HK-2 (cell line): Measurements from ENCODE around the gene B3GNT8.
A peak's percentile ranks its signal among the peaks of the same experiment; 100 is the strongest.
"Not testable (repeated sequence)": the region's sequence is repeated elsewhere in the genome, so short reads cannot be mapped to it uniquely, and the experiment has no call there.

Source experiments
- DNase-seq: peaks from one replicate; pipeline ENCODE4 v3.0.0-alpha.2; 2018; ENCODE audit not compliant: unreplicated experiment

The B3GNT8 gene

GRCh38 chr19:41426952-41427646 lies at the start of gene B3GNT8:
TSS of gene B3GNT8 (minus strand) at chr19:41427374. CDS start at chr19:41426778, 596 bp downstream.
- DNase-seq, result no peak

DNA sequence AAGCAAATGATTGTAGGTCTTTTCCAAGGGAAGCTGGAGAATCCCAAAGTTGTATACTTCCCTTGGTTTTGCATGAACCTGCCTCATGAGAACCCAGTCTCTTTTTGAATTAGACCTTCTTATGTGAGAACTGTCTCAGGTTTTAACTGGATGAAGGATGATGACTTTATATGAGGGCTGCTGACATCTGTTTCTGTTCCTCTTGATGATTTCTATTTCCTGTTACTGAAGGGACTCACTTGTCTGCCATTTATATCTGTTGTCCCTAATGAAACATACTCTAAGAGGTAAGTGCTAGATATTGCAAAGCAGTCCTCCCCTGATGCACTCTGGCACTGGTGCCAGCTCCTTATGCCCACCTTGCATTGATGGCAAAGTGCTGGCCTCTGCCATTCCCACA lies 49.4 kb upstream of the B3GNT8 start:
- no peak for DNase-seq

- DNase-seq, result not testable (repeated sequence)
Observed at GRCh38 chr19:41463257-41464256, 36.4 kb upstream of the B3GNT8 start.

GRCh38 chr19:41462497-41462896 lies 35.3 kb upstream of the B3GNT8 start:
- DNase-seq, result no peak

DNA sequence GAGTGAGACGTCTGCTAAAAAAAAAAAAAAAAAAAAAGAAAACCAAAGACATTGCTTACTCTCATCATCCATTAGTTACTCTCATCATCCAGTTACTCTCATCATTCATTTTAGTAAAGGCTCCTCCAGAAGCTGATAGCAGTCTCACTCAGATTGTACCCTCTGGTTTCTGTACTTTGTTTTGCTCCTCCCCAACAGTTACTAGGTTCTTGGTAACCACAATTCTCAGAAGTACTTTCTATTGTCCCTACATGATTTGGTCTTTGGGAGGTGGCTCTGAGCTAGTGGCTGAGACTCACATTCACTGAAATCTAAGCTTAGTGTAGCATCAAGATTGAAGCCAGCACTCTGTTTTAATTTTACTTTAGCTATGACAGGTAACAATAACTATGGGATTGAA lies 30.1 kb upstream of the B3GNT8 start:
- DNase-seq, result no peak

GRCh38 chr19:41456342-41456918 lies 29.3 kb upstream of the B3GNT8 start:
- DNase-seq, result no peak

- DNase-seq, result no peak
Observed at GRCh38 chr19:41455936-41456335, 28.8 kb upstream of the B3GNT8 start.

- DNase-seq, result no peak
Observed at GRCh38 chr19:41452584-41453275, 25.6 kb upstream of the B3GNT8 start.

- no peak for DNase-seq
Observed at GRCh38 chr19:41449865-41450178, 22.6 kb upstream of the B3GNT8 start.

DNA sequence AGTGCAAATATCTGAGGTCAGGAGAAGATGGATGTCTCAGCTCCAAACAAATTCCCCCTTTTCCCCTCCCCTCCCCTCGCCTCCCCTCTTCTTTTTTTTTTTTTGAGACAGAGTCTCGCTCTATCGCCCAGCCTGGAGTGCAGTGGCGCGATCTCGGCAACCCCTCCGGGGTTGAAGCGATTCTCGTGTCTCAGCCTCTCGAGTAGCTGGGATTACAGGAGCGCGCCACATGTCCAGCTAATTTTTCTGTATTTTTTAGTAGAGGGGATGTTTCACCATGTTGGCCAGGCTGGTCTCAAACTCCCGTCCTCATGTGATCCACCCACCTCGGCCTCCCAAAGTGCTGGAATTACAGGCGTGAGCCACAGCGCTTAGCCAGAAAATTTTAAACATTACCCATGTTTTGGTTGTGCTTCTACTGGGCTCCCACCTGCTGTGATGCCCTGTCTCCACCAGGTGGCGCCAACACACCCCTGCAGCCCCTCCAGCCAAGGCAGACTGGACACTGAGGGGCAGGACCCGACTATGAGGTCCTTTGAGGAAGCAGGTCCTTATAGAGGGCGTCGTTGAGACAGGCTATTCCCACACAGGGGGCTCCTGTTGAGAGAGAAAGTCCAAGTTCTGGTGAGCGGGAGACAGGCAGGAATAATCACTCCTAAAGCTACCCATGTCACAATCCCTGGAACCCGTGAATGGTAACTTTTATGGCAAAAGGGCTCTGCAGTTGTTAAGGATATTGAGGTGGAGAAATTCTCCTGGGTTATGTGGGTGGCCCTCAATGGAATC lies 22.1 kb upstream of the B3GNT8 start:
- DNase-seq, result peak; percentile 78

GRCh38 chr19:41447732-41448332 lies 20.7 kb upstream of the B3GNT8 start:
- DNase-seq, result no peak

GRCh38 chr19:41445575-41445974 lies 18.4 kb upstream of the B3GNT8 start:
- DNase-seq, result no peak

DNA sequence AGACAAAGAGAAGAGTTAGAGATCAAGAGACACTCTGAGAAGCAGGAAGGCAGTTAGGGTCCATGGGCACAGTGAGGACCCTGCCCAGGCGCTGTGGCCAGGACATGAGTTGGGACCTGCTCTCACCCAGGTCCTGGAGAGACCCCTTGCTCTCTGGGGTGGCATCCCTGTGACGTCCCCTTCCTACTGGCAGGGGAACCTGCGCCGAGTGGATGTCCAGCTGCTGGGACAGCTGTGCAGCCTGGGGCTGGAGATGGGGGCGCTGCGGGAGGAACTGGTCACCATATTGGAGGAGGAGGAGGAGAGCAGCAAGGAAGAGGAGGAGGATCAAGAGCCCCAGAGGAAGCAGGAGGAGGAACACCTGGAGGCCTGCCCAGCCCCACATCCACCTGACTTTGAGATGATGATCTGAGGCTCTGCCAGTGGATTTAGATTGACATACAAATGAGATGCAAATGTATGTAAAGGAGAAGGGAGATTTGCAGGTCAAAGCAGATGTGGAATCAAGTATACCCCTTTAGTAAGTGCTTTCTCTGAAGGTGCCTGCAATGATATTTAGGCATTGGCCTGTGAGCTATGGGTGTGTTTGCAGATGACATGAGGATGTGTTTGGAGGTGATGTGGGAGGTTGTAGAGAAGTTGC lies 16.8 kb upstream of the B3GNT8 start:
- no peak for DNase-seq

DNA sequence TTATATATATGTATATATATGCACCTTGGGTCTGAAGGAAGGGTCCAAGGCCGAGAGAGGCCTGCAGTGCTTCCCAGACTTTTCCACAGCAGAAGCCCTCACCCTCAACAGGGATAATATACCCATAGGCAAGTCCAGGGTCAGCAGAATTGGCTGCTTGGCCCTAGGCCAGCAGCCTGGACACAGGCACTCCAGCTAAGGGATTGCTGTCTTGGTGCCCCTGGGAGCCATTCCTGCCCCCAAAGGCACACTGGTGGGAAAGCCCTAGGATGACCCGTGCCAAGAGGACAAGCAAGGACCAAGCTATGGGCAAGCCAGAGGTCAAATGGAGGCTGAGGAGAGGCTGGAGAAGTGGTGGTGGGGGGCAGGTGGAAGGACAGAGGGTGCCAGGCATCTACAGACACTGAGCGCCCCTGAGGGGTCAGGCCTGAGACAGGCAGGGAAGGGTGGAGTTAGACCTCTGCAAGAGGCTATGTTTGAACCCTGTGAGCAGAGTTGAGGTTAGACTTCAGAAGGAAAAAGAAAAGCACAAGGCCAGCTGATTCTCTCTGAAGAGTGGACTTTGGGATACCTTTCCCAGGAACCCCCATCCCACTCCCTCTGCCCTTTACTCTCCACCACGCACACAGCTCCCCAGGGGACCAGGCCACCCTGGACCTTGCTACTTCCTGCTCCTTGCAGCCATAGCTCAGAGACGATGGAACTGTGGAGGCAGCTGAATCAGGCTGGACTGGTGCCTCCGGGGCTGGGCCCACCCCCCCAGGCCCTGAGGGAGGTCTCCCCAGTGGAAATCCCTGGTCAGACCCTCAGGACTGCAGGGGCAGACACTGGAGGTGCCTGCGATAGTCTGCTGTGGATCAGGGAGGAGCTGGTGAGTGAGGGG lies 15.5 kb upstream of the B3GNT8 start, which contains the start of gene ERICH4:
TSS of gene ERICH4 (plus strand) at position 684 of the 883 bp plus-strand sequence. CDS start at position 698, 14 bp downstream.
- DNase-seq, result no peak

DNA sequence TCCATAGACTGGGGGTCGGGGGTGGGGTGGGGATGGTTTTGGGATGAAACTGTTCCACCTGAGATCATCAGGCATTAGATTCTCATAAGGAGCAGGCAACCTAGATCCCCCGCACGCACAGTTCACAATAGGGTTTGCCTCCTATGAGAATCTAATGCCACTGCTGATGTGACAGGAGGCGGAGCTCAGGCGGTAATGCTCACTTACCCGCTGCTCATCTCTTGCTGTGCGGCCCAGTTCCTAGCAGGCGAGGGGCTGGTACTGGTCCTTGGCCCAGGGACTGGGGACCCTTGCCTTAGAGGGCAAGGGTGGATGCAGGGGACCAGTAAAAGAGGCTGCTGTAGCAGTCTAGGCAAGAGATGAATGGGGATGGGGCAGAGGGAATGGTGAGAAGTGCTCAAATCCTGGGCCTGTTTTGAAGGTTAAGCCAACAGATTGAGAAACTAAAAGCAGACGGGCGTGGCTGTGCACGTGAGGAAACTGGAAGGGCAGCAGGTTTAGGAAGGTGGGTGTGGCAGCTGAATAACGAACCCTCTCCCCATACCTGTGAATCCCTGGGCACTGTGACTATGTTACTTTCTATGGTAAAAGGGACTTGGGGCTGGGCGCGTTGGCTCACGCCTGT lies 14.3 kb upstream of the B3GNT8 start:
- DNase-seq, result no peak

DNA sequence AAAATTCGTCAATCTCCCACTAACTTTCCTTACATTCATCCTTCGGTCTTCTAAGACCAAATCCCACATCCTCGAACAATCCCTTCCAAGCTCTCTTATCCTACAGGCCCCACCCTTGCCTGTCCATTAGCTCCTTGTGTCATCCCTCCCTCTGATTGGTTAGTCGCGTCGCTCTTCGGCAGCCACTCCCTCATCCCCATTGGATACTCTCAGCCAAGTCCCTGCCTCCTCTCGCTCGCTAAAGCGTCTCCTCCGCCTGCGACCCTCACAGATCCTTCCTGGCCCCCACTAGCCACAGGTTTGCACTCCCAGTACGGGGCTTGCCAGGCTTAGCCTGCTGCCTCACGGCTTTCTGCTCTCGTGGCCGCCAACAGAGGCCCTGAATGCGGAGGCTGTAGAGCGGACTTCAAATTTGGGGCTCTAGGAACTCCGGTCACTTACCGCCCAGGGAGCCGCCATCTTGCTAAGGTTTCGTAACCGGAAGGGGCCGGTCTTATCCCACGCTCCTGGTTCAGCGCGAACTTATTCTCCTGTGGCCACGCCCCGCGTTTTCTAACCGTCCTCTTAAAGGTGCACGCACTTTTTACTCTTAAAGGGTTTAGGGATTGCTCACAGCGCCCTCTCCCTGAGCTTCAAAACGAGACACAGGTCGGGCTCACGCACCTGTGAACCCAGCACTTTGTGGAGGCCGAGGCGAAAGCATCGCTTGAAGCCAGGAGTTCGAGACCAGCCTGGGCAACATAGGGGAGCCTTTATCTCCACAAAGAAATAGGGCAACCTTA lies 12.5 kb upstream of the B3GNT8 start, which contains the start of gene DMAC2:
TSS of gene DMAC2 (minus strand) at position 472 of the 782 bp plus-strand sequence. CDS start at position 459, 13 bp downstream.
- peak; percentile 95 for DNase-seq

- no peak for DNase-seq
Observed at GRCh38 chr19:41437944-41438574, 10.9 kb upstream of the B3GNT8 start.
